HG03354 (cell line): ENCODE data around the gene ITFG1.
A peak's percentile ranks its signal among the peaks of the same experiment; 100 is the strongest.

Source experiments
- ATAC-seq: cut with Tn5 transposase; IDR thresholded peaks from one replicate; pipeline ENCODE4 v1.9.1; 2021; ENCODE audit warnings: mild to moderate bottlenecking; ENCODE audit not compliant: unreplicated experiment, poor library complexity, severe bottlenecking

The ITFG1 gene

GRCh38 chr16:47460711-47461597 is at the start of gene ITFG1, which contains the start of gene PHKB:
TSS of gene ITFG1 (minus strand) at chr16:47461063. CDS start at chr16:47461045, 18 bp downstream.
TSS of gene PHKB (plus strand) at chr16:47461331. CDS start at chr16:47461351, 20 bp downstream.
- ATAC-seq: peak; percentile 82

- no peak for ATAC-seq
These were observed 46.8 kb upstream of the ITFG1 start for GRCh38 chr16:47507701-47508100.

GRCh38 chr16:47506800-47507199 is 45.9 kb upstream of the ITFG1 start:
- no peak for ATAC-seq

GRCh38 chr16:47504599-47504998 is 43.7 kb upstream of the ITFG1 start:
- ATAC-seq: no peak

GRCh38 chr16:47503936-47504335 is 43.1 kb upstream of the ITFG1 start:
- ATAC-seq: no peak

- ATAC-seq: no peak
These were observed 38.9 kb upstream of the ITFG1 start for GRCh38 chr16:47499700-47500264.

DNA sequence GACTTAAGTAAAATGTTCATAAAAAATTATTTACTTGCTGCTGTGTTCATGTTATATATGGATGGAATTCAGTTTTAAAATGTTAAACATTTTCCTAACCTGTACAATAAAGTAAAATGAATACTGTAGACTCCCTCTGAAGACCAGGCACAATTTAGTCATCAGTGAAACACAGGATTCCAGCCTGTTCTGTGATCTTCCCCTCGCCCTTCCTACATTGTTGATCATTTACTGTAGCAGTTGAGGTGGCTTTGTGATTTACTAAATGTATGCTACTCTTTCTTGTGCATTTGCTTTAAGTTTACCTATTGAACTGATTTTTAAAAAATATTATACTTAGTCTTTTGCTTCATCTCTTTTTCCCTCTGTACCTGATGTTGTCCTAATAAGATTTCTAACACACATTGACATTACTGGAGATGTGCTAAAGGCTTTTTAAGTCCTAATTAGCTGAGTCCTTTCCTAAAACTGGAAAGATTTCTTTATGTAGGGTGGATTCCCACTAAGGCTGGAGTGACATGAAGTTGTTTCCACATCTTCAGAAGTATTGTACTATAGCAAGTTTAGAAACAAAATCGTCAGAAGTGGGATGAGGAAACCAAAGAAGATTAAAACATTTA is 38.3 kb upstream of the ITFG1 start:
- no peak for ATAC-seq

GRCh38 chr16:47493381-47494337 is 32.8 kb upstream of the ITFG1 start:
- peak; percentile 63 for ATAC-seq

DNA sequence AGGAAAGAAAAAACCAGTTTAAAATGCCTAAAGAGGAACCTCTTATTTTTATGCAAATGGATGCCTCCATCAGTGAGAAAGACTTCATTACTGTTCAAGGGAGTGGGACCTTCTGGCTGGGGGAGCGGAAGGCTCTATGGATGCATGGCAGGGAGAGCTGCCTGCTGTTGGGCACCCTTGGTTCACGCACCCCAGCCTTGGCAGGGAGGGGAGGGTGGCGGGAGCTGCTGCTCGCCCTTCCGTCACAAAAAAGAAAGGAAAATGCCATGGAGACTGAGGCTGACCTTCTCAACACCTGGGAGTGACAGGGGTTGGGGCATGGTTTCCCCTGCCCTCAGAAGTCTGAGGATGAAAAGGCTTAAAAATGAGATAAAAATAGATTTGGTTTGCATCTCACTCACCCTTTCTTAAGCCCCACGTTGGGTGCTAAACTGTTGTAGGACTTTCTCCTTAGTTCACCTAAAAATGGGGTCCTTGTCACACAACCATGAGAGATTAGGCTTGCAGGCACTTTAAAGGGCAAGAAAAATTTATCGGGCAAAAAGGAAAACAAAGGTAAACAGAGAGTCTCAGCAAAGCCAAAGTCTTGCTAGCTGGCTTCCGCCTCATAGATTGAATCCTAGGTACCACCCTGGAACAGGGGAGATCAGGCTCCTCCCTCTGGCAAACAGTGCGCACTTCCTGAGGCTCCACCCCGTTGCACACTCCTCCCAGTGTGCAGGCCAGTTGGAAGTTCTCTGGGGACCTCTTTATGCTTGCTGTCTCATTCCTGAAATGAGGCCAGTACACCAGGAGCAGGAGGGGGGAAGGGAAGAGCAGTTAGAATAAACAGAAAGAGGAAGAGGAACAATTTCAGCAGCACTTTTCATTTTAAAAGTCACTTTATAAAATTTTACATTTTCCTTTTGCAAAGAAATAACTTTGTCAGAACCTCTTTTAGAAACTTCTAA is 31.8 kb upstream of the ITFG1 start:
- ATAC-seq: peak; percentile 77

DNA sequence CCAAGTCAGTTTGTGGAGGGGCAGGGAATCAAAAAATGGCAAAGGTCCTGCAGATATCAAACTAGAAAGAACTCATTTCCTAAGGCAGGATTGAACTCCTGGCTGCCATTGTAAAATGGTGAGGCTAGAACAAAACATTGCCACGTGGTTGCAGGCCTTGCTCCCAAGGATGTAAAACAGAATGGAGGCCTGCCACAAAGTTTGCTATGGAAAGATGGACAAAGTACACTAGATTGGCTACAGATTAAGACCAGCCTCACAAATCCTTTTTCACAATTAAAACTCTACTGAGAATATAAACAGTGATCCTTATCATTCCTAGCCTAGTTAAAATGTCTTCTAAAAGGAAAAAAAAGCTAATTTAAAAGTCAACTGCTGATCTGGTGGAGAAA is 31.2 kb upstream of the ITFG1 start:
- ATAC-seq: no peak

DNA sequence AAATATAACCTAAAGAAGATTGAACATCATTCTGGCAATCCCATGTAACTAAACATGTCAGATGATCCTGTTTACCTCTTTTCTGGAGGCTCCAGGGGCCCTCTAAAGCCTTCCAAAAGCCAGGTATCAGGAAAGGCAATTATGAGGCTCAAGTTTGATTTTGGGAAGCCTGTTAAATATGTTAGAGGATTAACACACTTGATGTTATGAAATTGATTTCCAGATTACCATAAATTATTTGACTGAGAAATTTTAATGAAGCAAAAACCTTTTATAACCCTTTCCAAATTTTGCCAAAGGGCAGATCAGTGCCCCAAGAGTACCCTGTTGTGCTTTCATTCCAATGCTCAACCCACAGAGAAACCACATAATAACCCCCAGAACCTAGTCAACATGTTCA is 29.6 kb upstream of the ITFG1 start:
- ATAC-seq: no peak

GRCh38 chr16:47488051-47488450 is 27.2 kb upstream of the ITFG1 start:
- ATAC-seq: no peak

DNA sequence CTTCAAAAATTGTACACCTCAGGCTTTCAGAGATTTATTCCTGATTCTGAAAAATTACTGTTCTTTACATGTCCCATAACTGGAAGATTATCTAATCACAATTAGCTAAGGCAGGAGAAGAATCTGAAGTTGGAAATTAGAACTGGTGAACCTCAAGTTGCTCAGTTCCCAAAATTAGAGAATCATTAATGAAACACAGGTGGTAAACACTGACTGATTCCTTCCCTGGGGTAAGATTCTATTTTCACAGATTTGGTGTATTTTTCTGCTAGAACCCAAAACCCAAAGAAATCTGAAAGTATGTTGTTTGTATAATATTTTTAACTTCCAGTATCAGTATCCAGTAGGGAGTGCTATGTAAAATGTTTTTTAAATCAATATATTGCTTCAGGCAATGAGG is 26.0 kb upstream of the ITFG1 start:
- ATAC-seq: peak; percentile 68

DNA sequence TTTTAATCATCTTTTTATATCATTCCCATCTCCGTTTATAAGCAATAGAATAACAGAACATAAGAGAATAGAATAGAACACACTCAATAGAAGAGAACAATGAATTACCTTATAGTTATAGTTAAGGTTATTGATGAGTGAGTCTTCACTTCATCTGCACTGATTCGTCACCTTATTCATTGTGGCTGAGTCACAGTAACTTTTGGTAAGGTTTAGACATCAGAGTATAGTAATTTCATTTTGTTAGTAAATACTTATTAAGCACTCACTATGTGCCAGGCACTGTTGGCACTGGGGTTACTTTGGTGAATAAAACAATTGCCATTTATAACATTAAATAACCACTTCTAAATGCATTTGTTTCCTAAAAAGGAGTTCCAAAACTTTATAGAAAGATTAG is 22.8 kb upstream of the ITFG1 start:
- no peak for ATAC-seq

GRCh38 chr16:47481698-47482374 is 21.0 kb upstream of the ITFG1 start:
- ATAC-seq: no peak

DNA sequence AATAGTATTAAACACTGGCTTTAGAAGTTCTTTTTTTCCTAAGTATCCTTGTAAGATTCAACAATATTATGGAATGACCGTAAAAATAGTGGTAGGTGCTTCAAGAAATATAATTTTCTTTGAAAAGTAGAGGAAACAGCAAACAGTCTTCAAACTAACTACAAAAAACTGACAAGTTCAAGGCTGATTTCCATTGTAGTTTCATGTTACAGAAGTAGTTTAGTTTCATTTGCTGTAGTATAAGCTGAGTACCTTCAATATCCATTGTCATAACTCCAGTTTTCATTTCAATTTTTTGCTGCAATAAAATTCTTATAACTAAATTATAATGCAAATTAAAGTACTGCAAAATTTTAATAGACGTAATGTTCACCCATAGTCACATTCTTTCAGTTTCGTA is 19.5 kb upstream of the ITFG1 start:
- no peak for ATAC-seq

- no peak for ATAC-seq
These were observed 16.8 kb upstream of the ITFG1 start for GRCh38 chr16:47477679-47478078.

DNA sequence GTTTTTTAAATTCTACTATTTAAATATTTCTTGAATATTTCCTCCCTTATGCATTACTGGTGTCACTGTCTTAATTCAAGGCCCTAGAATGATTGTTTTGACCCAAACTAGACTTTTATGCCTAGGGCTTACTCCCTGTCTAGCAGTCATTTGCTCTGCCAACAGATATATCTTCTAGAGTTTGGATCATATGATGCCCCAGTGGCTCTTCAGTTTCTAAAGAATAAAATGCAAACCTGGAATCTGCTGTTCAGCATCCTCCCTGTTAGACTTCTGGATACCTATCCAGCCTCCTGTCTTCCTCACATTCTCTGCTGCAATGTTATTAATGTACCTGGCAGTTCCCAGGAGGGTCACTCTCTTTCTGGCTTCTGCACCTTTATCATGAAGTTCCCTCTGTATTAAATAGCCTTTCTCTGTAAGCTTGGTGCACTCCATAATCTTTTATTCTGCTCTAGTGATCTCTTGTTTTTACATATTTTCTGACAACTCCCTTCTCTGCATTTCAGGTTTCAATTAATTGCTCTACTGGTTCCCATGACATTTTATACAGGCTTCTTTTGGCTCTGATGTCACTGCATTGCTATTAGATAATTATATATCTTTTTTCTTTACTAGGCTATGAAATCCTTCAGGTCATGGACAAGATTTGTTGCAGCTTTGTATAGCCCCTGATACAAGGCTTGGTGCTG is 15.9 kb upstream of the ITFG1 start:
- ATAC-seq: no peak
